Fibroblast of the aortic adventitia (primary cell): Measurements from ENCODE around the gene WNT11. TPM values are rescaled to one million over a fixed set of nuclear protein-coding genes. Genes with fewer than 3 reads are reported as not detected.
A peak's percentile ranks its signal among the peaks of the same experiment; 100 is the strongest.

Source experiments
- DNase-seq: peaks from one replicate; pipeline ENCODE4 v3.0.0-alpha.2; 2010; ENCODE audit warnings: low read depth
- H3K4me3 ChIP-seq: 2 replicates; pipeline ENCODE4 v1.5.1; 2011; ENCODE audit warnings: low read depth, mild to moderate bottlenecking, control low read depth, low read length, moderate library complexity
- CTCF ChIP-seq: IDR thresholded peaks from 2 replicates; pipeline ENCODE4 v1.5.1; 2011; ENCODE audit warnings: mild to moderate bottlenecking, low read length, control low read depth, inconsistent platforms; ENCODE audit not compliant: insufficient read depth
- total RNA-seq: library from RNA; depleted of rRNA; stranded (reverse); fragments of >200 nt; gene quantifications from 2 replicates; pipeline ENCODE4 v1.2.3, GENCODE V29; 2012; ENCODE audit warnings: low replicate concordance

WNT11 gene
- total RNA-seq, 1 donor = 1.2 TPM

DNA sequence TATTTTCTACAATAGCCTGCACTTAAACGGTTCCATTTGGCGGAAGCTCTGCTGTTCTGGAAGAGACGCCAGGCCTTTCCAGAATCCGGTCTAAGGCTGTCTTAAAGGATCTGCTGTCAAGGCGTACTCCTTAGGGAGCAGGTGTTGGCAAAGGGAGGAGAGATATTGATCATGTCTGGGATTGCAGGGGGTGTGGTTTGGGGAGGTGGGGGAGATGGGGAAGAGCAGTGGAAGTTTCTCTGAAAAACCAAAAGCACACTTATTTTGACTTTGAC lies 22.5 kb upstream of the WNT11 start:
- H3K4me3 ChIP-seq = no peak overlapping the region
- no peak for DNase-seq
- no peak for TF ChIP-seq CTCF

DNA sequence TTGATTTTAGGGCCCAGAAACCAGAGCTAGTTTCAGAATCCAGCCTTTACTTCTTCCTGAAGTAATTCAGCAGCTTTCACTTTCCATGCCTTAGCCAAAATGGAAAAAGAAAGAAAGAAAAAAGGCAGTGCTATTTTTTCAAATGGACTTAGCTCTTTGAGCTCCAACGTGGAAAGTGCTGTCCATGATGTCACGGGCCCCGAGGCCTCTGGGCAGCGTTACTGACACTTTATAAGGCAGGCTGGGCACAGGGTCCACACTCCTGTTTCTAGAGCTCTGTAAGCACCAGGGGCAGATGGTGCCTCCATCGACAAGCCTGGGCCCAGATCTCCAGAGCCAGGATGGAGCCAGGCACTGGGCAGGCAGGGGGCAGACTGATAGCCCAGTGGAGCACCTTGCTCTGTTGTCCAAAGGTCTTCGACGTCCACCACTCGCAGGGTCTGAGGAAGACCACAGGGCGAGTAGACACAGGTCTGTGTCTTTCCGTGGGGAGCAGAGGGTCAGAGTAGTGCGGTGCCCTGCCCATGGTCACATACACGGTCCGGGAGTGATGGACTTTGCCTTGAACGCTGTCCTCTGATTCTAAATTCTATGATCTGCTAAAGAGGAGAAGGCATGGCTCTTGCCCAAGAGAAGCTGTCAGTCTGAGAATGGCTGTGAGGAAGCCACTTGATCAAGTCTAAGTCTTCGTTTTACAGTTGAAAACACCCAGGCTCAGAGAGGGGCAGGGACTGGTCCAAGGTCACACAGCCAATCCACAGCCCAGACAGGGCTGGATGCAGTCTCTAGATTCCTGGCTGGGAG lies 22.0 kb upstream of the WNT11 start:
- TF ChIP-seq CTCF = no peak
- no peak overlapping the region for H3K4me3 ChIP-seq
- DNase-seq = no peak

DNA sequence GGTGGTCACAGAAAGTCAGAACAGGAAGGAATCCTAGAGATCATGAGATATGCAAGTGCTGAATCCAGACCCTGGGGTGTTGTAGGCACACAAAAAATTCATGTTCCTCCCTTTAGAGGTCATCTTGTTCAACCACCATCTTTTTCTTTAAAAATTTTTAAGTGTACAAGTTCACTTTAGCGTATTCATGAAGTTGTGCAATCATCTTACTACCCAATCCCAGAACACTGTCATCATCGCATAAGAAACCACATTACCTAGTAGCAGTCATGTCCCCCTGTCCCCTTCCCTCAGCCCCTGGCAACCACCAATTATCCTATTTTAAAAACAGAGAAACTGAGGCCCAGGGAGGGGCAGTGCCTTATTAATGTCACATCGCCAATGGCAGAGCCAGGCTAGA lies 20.3 kb upstream of the WNT11 start:
- no peak overlapping the region for H3K4me3 ChIP-seq
- no peak for DNase-seq
- no peak for TF ChIP-seq CTCF

- DNase-seq = peak; percentile 63
- H3K4me3 ChIP-seq = no peak overlapping the region
- no peak for TF ChIP-seq CTCF
Measured at GRCh38 chr11:76225122-76225611, 18.9 kb upstream of the WNT11 start.

GRCh38 chr11:76224461-76225121 lies 18.3 kb upstream of the WNT11 start:
- H3K4me3 ChIP-seq = no peak overlapping the region
- DNase-seq = no peak
- TF ChIP-seq CTCF = no peak

- TF ChIP-seq CTCF = no peak
- DNase-seq = no peak
- no peak overlapping the region for H3K4me3 ChIP-seq
Measured at GRCh38 chr11:76221365-76221764, 15.1 kb upstream of the WNT11 start.
